ENCODE results near the gene GLDN. TPM values are rescaled to one million over a fixed set of nuclear protein-coding genes. Genes with fewer than 3 reads are reported as not detected.

GLDN gene
- polyA plus RNA-seq, 1 donor from 2014 or later: 0.58 TPM

- Histone ChIP-seq H3K9me2 (ENCODE audit: insufficient read depth, low read length) (no peaks in the 10 kb centered on the region), H3K79me2 (replicated peaks; ENCODE audit: insufficient read depth, low read length) (no peaks in the 10 kb centered on the region), H3K4me3 (ENCODE audit: low read length) (no peak overlapping the region), H4K20me1 (ENCODE audit: insufficient read depth) (no peaks in the 10 kb centered on the region), H3F3A (ENCODE audit: insufficient read depth, low read length, poor library complexity, severe bottlenecking) (no peaks in the 10 kb centered on the region), H3K9ac (ENCODE audit: low read length) (no peak overlapping the region), H2AFZ (ENCODE audit: low read depth, low read length) (no peak overlapping the region), H3K27me3 (ENCODE audit: insufficient read depth, low read depth, low read length) (no peaks in the 10 kb centered on the region), H3K27ac (ENCODE audit: low read length) (no peak overlapping the region), H3K36me3 (ENCODE audit: insufficient read depth, low read length) (no peaks in the 10 kb centered on the region), H3K9me3 (ENCODE audit: low read length) (no peaks in the 10 kb centered on the region), H3K4me2 (ENCODE audit: low read length) (no peak overlapping the region)
- TF ChIP-seq EP300 (conservative IDR thresholded peaks at IDR 0.05; ENCODE audit: poor library complexity, severe bottlenecking) (no peak), TAF1 (IDR thresholded peaks at IDR 0.05; ENCODE audit: low read depth) (no peak), EZH2 (IDR thresholded peaks at IDR 0.05; ENCODE audit: borderline replicate concordance, insufficient read depth, low read length, poor library complexity, severe bottlenecking) (no peak), RAD21 (conservative IDR thresholded peaks at IDR 0.05) (no peak), SMC3 (conservative IDR thresholded peaks at IDR 0.05; ENCODE audit: poor library complexity) (no peak), MXI1 (conservative IDR thresholded peaks at IDR 0.05; ENCODE audit: poor library complexity, severe bottlenecking) (no peak), POLR2AphosphoS5 (IDR thresholded peaks at IDR 0.05) (no peak), REST (IDR thresholded peaks at IDR 0.05; ENCODE audit: borderline replicate concordance) (no peak), CTCF (IDR thresholded peaks at IDR 0.05; ENCODE audit: poor library complexity, severe bottlenecking) (no peak)
Observed at GRCh38 chr15:51401051-51401780, 59.8 kb downstream of the GLDN start.

GRCh38 chr15:51401872-51402517, 60.5 kb downstream of the GLDN start:
- Histone ChIP-seq H3F3A (ENCODE audit: insufficient read depth, low read length, poor library complexity, severe bottlenecking) (no peaks in the 10 kb centered on the region), H3K4me2 (ENCODE audit: low read length) (no peak overlapping the region), H4K20me1 (ENCODE audit: insufficient read depth) (no peaks in the 10 kb centered on the region), H3K9me2 (ENCODE audit: insufficient read depth, low read length) (no peaks in the 10 kb centered on the region), H3K27ac (ENCODE audit: low read length) (no peak overlapping the region), H3K27me3 (ENCODE audit: insufficient read depth, low read depth, low read length) (no peaks in the 10 kb centered on the region), H3K36me3 (ENCODE audit: insufficient read depth, low read length) (no peaks in the 10 kb centered on the region), H3K4me3 (ENCODE audit: low read length) (no peak overlapping the region), H2AFZ (ENCODE audit: low read depth, low read length) (no peak overlapping the region), H3K9ac (ENCODE audit: low read length) (no peak overlapping the region), H3K9me3 (ENCODE audit: low read length) (no peaks in the 10 kb centered on the region), H3K79me2 (replicated peaks; ENCODE audit: insufficient read depth, low read length) (no peaks in the 10 kb centered on the region)
- TF ChIP-seq EZH2 (IDR thresholded peaks at IDR 0.05; ENCODE audit: borderline replicate concordance, insufficient read depth, low read length, poor library complexity, severe bottlenecking) (no peak), POLR2AphosphoS5 (IDR thresholded peaks at IDR 0.05) (no peak), TAF1 (IDR thresholded peaks at IDR 0.05; ENCODE audit: low read depth) (no peak)

All from neural cell (in vitro differentiated cells).